T-helper 2 cell treated with Interferon-gamma antibody and Interleukin-4, amounts not matched to agents 100 ng/mL and 5 ng/mL, for 36 hours (primary cell): ENCODE data around the gene SLC35C1. TPM values are rescaled to one million over a fixed set of nuclear protein-coding genes. Genes with fewer than 3 reads are reported as not detected.

Source experiments
- intact Hi-C: fragments of 100-400 bp; cut with micrococcal nuclease; formaldehyde crosslinking; loops from one replicate; pipeline ENCODE4 v1.15.1; 2023
- total RNA-seq: library from RNA; stranded (reverse); gene quantifications from 2 replicates; pipeline ENCODE4 v1.2.3, GENCODE V29; 2022

The SLC35C1 gene
- total RNA-seq, 1 donor from 2014 or later, result 21.7 TPM

- intact Hi-C loops, result no loop called here
Measured at GRCh38 chr11:45860764-45861510, 56.0 kb downstream of the SLC35C1 start.

Other genes with a start within 250 kb of the SLC35C1 start
- 0.11 TPM in 1 of 2 replicates, not detected in the other for gene CHST1, start 139.5 kb upstream of the SLC35C1 start, total RNA-seq
- gene CRY2, start 42.3 kb downstream of the SLC35C1 start, total RNA-seq, result 26.8 and 29.4 TPM in 2 replicates
- 0.66 and 0.80 TPM in 2 replicates for gene MAPK8IP1, start 80.5 kb downstream of the SLC35C1 start, total RNA-seq
- gene FREY1, start 102.1 kb downstream of the SLC35C1 start, total RNA-seq, result 2.4 and 4.4 TPM in 2 replicates
- 49.7 and 53.7 TPM in 2 replicates for gene PEX16, start 112.7 kb downstream of the SLC35C1 start, total RNA-seq
- 0.36 and 0.52 TPM in 2 replicates for gene LARGE2, start 117.5 kb downstream of the SLC35C1 start, total RNA-seq